GM19023 (cell line): ENCODE data around the gene PPP4R3B.

Experiments
- ATAC-seq: cut with Tn5 transposase; IDR thresholded peaks from one replicate; pipeline ENCODE4 v1.9.1; 2021; ENCODE audit warnings: mild to moderate bottlenecking, moderate library complexity; ENCODE audit not compliant: unreplicated experiment

The PPP4R3B gene

GRCh38 chr2:55617175-55618024 lies at the start of gene PPP4R3B:
PPP4R3B (minus strand) TSS chr2:55617622; CDS start chr2:55617285, 337 bp downstream.
- peak; percentile 80 for ATAC-seq

DNA sequence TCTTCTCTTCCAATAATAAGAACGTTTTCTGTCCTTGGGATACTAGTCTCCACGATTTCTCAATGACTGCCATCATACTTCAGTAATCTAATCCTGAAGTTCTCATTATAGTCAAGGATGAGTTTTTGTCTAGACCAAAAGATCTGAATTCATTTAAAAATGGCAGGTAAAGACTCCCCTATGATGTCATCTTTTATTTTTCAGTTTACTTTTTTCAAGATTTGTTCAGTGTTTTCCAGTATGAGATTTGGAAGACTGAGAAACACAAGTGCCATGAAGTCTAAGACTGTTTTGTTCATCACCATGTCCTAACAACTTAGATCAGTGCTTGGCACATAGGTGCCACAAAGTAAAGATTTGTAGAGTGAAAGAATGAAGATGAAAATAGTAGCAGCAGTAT lies 35.8 kb upstream of the PPP4R3B start:
- ATAC-seq: no peak

DNA sequence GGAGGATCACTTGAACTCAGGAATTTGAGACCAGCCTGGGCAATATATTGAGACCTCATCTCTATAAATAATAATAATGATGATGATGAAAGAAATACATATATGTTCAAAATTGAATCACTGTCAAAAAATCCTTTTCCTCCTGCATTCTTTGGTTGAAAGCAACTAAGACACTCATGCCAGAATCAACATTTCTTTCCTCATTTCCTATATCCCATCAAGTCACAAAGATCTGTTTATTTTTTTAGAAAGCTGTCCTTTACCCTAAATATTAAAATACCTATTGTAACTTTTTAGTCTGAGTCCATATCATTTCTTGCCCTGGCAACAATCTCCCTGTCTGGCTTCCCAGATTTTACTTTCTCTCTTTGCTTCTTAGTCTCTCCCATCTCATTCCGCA lies 31.8 kb upstream of the PPP4R3B start:
- ATAC-seq: no peak

GRCh38 chr2:55636831-55637230 lies 19.4 kb upstream of the PPP4R3B start:
- ATAC-seq: no peak

GRCh38 chr2:55628931-55629330 lies 11.5 kb upstream of the PPP4R3B start:
- no peak for ATAC-seq

DNA sequence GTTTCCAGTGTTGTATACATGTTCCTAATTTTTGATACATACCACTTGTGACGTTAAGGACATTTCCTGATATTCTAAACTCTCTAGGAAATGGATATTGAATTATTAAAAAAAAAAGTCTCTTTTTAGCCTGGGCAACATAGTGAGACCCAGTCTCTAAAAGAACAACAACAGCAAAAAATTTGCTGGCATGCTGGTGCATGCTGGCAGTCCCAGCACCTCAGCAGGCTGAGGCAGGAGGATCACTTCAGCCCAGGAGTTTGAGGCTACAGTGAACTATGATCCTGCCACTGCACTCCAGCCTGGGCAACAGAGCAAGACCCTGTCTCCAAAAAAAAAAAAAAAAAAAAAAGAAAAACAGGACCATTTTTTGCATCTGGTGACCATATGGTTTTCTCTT lies 10.5 kb upstream of the PPP4R3B start:
- ATAC-seq: no peak

DNA sequence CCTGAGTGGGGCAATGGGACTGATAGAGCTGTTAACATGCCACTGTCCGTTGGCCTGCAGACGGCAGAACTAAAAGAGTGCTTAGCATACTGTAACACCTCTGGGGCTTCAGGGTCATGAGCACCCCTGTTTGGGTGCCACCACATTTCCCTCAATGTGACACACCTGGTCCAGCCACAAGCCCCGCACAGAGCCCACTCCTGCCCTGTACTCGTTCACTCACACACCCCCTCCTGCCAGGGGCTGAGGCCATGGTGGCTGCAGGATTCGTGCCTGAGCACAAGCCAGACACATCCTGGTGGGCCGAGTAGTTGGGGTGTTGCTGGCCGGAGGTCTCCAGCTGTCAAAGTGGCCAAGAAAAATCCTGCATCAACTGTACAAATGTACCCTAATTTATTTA lies 4.4 kb upstream of the PPP4R3B start:
- no peak for ATAC-seq

- no peak for ATAC-seq
Measured at GRCh38 chr2:55620123-55620779, 2.8 kb upstream of the PPP4R3B start.

GRCh38 chr2:55618275-55619055 lies 1.0 kb upstream of the PPP4R3B start:
- ATAC-seq: peak; percentile 34

DNA sequence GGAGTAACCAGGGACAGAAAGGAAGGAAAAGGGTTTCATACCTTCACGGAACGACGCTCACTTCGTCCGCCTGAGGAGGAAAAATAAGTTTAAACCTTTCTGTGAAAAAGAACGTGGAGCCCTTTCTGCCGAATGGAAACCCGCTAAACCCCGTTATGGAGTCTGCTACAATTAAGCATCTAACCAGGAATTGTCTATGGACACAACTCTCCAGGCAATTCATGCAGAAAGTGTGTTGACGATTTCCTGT lies 528 bp upstream of the PPP4R3B start:
- no peak for ATAC-seq

DNA sequence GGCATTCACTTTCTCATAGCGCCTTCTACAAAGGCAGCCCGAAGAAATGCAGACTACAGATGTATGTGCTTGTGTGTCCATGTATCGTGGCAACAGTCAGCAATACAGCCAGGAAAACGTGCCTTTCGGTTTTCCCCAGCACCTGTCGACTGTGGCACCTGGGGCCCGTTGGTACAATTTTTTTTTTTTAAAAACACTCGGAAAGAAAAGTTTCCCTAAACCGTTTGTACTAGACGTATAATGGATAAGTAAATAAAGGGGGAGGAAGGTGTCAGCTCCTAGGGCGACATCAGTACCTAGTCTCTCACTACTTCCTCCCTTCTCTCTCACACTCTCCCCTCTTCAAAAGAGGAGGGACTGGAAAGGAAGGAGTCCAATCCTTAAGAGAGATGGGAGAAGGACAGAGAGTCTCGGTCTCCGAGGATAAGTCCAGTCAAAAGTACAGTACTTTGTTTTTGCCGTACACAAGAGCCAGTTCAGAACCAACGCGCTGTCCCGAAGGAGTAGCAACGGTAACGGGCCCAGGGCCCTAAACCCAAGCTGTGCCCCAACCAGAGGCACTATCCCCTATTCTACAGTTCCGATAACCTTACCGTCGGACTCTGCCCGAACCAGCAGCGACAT lies 759 bp downstream of the PPP4R3B start:
- ATAC-seq: peak; percentile 13

DNA sequence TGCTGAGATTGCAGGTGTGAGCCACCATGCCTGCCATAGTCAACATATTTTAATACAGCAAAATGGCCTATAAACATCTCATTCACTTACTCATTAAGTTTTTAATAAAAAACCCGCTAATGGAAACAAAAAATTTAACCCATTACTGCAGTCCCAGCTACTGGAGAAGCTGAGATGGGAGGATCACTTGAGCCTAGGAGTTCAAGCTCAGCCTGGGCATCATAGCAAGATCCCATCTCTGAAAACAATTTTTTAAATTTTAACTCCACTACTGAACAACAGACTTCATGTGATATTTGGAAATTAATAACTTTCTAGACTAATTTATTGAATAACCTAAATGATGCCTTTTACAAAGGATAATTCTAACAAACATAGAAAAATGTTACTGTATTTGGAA lies 5.4 kb downstream of the PPP4R3B start:
- no peak for ATAC-seq

- no peak for ATAC-seq
Measured at GRCh38 chr2:55610954-55611743, 6.3 kb downstream of the PPP4R3B start.

- ATAC-seq: no peak
Measured at GRCh38 chr2:55609938-55610578, 7.4 kb downstream of the PPP4R3B start.

DNA sequence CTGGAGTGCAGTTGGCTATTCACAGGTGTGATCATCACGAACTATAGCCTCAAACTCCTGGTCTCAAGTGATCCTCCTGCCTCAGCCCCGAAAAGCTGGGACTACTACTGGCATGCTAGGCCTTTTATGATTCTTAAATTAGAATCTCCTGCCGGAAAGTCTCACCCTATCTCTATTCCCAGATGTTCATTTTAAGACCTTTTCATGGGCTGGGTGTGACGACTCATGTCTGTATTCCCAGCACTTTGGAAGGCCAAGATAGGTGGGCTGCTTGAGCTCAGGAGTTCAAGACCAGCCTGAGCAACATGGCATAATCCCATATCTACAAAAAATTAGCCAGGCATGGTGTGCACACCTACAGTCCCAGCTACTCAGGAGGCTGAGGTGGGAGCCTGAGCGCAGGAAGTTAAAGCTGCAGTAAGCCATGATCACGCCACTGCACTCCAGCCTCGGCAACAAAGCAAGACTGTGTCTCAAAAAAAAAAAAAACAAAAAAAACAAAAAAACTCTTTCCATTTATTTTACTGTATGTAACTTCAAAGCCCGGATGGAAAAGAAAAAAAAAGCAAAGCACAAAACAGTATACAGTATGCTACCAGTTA lies 8.1 kb downstream of the PPP4R3B start:
- ATAC-seq: no peak

- ATAC-seq: no peak
Measured at GRCh38 chr2:55607717-55608116, 9.7 kb downstream of the PPP4R3B start.

GRCh38 chr2:55604027-55604565 lies 13.3 kb downstream of the PPP4R3B start:
- ATAC-seq: no peak

GRCh38 chr2:55601849-55602248 lies 15.6 kb downstream of the PPP4R3B start:
- ATAC-seq: no peak

GRCh38 chr2:55598056-55598795 lies 19.2 kb downstream of the PPP4R3B start:
- no peak for ATAC-seq
